ENCODE measurements around the gene ORC3. TPM values are rescaled to one million over a fixed set of nuclear protein-coding genes. Genes with fewer than 3 reads are reported as not detected.

The ORC3 gene
- total RNA-seq, 6 experiments from 2014 or later = 7.7 to 12.7 (median 9.8) TPM

GRCh38 chr6:87555506-87555905 is 34.4 kb upstream of the ORC3 start:
- peaks cover 0 to 25% (median 2%) of the 10 kb centered on the region in 4 donors for H3K36me3 ChIP-seq
- H3K4me1 ChIP-seq = peaks cover 0 to 10% (median 0%) of the 10 kb centered on the region in 4 donors
- DNase-seq = no peak
- intact Hi-C loops (cut with DNase I) = no loop called here
- no peaks in the 10 kb centered on the region for H3K9me3 ChIP-seq
- TF ChIP-seq POLR2A (IDR thresholded peaks at IDR 0.05) (no peak), CTCF (IDR thresholded peaks at IDR 0.05) (no peak)
- ATAC-seq = no peak
- no peak overlapping the region for H3K27ac ChIP-seq
- no peak overlapping the region for H3K4me3 ChIP-seq
- no peaks in the 10 kb centered on the region for H3K27me3 ChIP-seq

DNA sequence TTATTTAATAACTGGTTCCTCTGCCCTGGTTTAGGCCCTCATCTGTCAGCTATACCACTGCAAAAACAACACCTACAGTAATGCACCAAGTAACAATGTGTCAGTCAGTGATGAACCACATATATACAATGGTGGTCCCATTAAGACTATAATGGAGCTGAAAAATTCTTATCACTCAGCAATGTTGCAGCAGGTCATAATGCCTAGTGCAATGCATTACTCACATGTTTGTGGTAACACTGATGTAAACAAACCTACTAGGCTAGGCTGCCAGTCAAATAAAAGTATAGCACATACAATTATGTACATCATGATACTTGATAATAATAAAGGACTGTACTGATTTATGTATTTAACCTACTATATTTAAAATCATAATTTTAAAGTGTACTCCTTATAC is 31.5 kb upstream of the ORC3 start:
- peaks cover 0 to 45% (median 10%) of the 10 kb centered on the region in 4 donors for H3K36me3 ChIP-seq

GRCh38 chr6:87561017-87561416 is 28.9 kb upstream of the ORC3 start:
- 100% methylated on average over 1 of the region's 1 CpG for WGBS (ENCODE audit: insufficient coverage, low coverage, low lambda C conversion rate, missing lambda C conversion rate)
- Histone ChIP-seq H3K4me1 (no peaks in the 10 kb centered on the region), H3K27me3 (no peaks in the 10 kb centered on the region), H3K36me3 (peaks cover 0 to 41% (median 9%) of the 10 kb centered on the region in 4 donors), H3K27ac (no peak overlapping the region), H3K9me3 (no peaks in the 10 kb centered on the region), H3K4me3 (no peak overlapping the region)
- TF ChIP-seq CTCF (IDR thresholded peaks at IDR 0.05) (no peak), POLR2A (IDR thresholded peaks at IDR 0.05) (no peak)
- no peak for DNase-seq
- no peak for ATAC-seq
- intact Hi-C loops (cut with DNase I) = no loop called here

More for the DNA sequence above, 31.5 kb upstream of the ORC3 start:
- H3K4me3 ChIP-seq = no peak overlapping the region
- intact Hi-C loops (cut with DNase I) = no loop called here
- H3K4me1 ChIP-seq = peaks cover 0 to 2% (median 0%) of the 10 kb centered on the region in 4 donors
- no peaks in the 10 kb centered on the region for H3K9me3 ChIP-seq
- no peak for DNase-seq
- TF ChIP-seq POLR2A (IDR thresholded peaks at IDR 0.05) (no peak), CTCF (IDR thresholded peaks at IDR 0.05) (no peak)
- no peak overlapping the region for H3K27ac ChIP-seq
- H3K27me3 ChIP-seq = no peaks in the 10 kb centered on the region
- ATAC-seq = no peak

GRCh38 chr6:87572021-87572420 is 17.9 kb upstream of the ORC3 start:
- Histone ChIP-seq H3K27me3 (no peaks in the 10 kb centered on the region), H3K4me3 (no peak overlapping the region), H3K4me1 (peaks cover 0 to 4% (median 0%) of the 10 kb centered on the region in 4 donors), H3K27ac (no peak overlapping the region), H3K36me3 (peaks cover 0 to 9% (median 3%) of the 10 kb centered on the region in 4 donors), H3K9me3 (no peaks in the 10 kb centered on the region)
- ATAC-seq (no peak), DNase-seq (no peak)
- TF ChIP-seq POLR2A (IDR thresholded peaks at IDR 0.05) = no peak
- intact Hi-C loops (cut with DNase I) = no loop called here
- WGBS (ENCODE audit: insufficient coverage, low coverage, low lambda C conversion rate, missing lambda C conversion rate) = 62% methylated on average over 4 of the region's 4 CpGs

DNA sequence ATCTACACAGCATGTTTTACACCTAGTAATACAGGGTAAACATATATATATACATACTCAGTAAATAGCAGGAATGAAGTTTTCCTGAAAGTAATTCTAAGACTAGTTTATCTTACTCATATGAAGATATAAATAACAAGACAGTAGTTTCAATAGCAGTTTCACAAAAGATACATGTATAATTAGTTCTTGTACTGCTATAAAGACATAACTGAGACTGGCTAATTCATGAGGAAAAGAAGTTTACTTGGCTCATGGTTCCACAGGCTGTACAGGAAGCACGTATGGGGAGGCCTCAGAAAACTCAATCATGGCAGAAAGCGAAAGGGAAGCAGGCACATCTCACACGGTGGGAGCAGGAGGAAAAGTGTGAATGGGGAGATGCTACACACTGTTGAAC is 17.1 kb upstream of the ORC3 start:
- Histone ChIP-seq H3K27ac (no peak overlapping the region), H3K27me3 (no peaks in the 10 kb centered on the region), H3K4me3 (no peak overlapping the region), H3K4me1 (peaks cover 0 to 4% (median 0%) of the 10 kb centered on the region in 4 donors), H3K36me3 (peaks cover 0 to 9% (median 3%) of the 10 kb centered on the region in 4 donors), H3K9me3 (no peaks in the 10 kb centered on the region)
- intact Hi-C loops (cut with DNase I) = no loop called here
- ATAC-seq (no peak), DNase-seq (no peak)
- 81% methylated on average over 3 of the region's 3 CpGs for WGBS (ENCODE audit: insufficient coverage, low coverage, low lambda C conversion rate, missing lambda C conversion rate)
- TF ChIP-seq POLR2A (IDR thresholded peaks at IDR 0.05) = no peak

All from right lobe of liver (tissue), 6 donors.